Vagina (tissue), 2 donors: ENCODE measurements around the gene C1orf115.

Source experiments
- POLR2AphosphoS5 ChIP-seq, 2 donors: sonication (generic); formaldehyde crosslinking; IDR thresholded peaks; one replicate each; pipeline ENCODE4 v1.9.0; 2017; ENCODE audit warnings: antibody characterized with exemption in 2 of 2, mild to moderate bottlenecking in 2 of 2, low read depth in 1 of 2; ENCODE audit not compliant: insufficient read depth in 1 of 2
- TF ChIP-seq, protein P1 (sequence below), 3 experiments: fragments of 450-650 bp in 2 of 3; fragments of 200-600 bp in 1 of 3; sonication (generic) in 1 of 3; IDR thresholded peaks; one replicate each; pipeline ENCODE4 v1.5.1; 2017 to 2019; ENCODE audit warnings: antibody characterized with exemption in 3 of 3, mild to moderate bottlenecking in 2 of 3, moderate library complexity in 2 of 3

DNA sequence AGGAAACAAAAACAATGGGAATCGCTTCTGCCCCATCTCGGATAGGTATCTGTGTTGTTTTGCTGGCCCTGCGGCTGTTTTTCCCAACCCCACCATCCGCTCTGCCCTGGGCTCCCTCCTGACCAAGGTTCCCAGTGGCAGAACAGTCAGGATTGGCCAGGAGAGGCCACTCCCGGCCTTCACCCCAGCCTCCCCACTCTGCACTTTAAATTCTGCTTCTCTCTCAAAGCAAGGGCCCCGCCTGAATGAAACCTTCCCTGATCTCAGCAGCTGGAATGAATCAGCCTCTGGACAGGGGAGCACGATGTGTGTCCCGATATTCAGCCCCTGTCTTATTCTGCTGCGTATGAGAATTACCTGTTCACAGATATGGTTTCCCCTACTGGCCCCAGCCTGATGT lies 16.3 kb downstream of the C1orf115 start:
- TF ChIP-seq, protein P1, sequence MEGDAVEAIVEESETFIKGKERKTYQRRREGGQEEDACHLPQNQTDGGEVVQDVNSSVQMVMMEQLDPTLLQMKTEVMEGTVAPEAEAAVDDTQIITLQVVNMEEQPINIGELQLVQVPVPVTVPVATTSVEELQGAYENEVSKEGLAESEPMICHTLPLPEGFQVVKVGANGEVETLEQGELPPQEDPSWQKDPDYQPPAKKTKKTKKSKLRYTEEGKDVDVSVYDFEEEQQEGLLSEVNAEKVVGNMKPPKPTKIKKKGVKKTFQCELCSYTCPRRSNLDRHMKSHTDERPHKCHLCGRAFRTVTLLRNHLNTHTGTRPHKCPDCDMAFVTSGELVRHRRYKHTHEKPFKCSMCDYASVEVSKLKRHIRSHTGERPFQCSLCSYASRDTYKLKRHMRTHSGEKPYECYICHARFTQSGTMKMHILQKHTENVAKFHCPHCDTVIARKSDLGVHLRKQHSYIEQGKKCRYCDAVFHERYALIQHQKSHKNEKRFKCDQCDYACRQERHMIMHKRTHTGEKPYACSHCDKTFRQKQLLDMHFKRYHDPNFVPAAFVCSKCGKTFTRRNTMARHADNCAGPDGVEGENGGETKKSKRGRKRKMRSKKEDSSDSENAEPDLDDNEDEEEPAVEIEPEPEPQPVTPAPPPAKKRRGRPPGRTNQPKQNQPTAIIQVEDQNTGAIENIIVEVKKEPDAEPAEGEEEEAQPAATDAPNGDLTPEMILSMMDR (IDR thresholded peaks at IDR 0.05) = no peak
- TF ChIP-seq POLR2AphosphoS5 (IDR thresholded peaks at IDR 0.05; ENCODE audit: insufficient read depth in 1 of 2, low read depth in 1 of 2) = no peak
